Activated naive CD4-positive, alpha-beta T cell treated with Interleukin-2 at 50 U/mL for 16 hours (primary cell): ENCODE data around the gene CHMP4B.
"Not testable (repeated sequence)": the region's sequence is repeated elsewhere in the genome, so short reads cannot be mapped to it uniquely, and the experiment has no call there.

Experiments used
- DNase-seq: peaks from one replicate; pipeline ENCODE4 v3.0.0-alpha.2; 2020

The CHMP4B gene

DNA sequence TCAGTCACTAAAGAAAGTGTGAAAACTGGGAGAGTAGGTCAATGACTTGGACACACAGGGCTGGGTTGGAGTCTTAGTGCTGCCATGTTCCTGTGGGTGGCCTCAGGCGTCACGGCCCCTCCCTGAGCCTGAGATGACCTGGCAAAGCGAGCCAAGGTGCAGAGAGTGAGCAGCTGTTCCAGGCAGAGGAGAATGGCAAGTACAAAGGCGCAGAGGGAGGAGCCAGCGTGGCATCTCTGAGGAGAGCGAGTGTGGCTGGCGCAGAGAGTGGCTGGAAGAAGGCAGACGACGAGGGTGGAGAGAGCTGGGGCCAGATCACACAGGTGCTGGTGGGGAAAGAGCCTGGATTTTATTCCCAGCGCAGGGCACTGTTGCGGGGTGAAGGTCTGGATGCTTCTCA, 20.6 kb upstream of the CHMP4B start:
- DNase-seq: no peak

DNA sequence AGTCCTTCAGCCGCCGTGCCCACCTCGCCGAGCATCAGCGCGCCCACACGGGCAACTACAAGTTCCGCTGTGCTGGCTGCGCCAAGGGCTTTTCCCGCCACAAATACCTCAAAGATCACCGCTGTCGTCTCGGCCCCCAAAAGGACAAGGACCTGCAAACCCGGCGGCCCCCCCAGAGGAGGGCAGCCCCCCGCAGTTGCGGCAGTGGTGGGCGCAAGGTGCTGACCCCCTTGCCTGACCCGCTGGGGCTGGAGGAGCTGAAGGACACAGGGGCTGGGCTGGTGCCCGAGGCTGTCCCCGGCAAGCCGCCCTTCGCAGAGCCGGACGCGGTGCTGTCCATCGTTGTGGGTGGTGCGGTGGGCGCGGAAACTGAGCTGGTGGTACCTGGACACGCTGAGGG, 20.1 kb upstream of the CHMP4B start:
- no peak for DNase-seq

DNA sequence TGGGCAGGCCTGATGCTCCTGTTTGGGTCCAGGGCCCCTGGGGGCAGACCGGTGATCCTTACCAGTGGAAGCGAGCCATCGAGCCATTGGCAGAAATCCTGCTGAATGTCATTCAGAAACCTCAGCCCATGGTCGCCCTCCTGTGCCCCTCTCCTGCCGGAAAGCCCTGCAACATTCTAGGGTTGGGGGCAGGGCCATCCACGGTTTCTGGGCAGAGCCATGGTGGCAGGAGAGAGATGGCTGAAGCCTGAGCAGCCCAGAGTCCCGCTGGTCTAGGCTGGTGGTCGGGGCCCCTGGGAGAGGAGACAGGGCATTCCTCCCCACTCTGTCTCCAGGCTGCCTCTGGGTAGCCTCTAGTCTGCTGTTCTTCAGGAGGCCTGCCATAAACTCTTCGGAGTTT, 19.6 kb upstream of the CHMP4B start:
- DNase-seq: no peak

- peak; percentile 61 for DNase-seq
Observed at GRCh38 chr20:33791959-33792597, 19.1 kb upstream of the CHMP4B start.

- not testable (repeated sequence) for DNase-seq
Observed at GRCh38 chr20:33792598-33792989, 18.6 kb upstream of the CHMP4B start.

DNA sequence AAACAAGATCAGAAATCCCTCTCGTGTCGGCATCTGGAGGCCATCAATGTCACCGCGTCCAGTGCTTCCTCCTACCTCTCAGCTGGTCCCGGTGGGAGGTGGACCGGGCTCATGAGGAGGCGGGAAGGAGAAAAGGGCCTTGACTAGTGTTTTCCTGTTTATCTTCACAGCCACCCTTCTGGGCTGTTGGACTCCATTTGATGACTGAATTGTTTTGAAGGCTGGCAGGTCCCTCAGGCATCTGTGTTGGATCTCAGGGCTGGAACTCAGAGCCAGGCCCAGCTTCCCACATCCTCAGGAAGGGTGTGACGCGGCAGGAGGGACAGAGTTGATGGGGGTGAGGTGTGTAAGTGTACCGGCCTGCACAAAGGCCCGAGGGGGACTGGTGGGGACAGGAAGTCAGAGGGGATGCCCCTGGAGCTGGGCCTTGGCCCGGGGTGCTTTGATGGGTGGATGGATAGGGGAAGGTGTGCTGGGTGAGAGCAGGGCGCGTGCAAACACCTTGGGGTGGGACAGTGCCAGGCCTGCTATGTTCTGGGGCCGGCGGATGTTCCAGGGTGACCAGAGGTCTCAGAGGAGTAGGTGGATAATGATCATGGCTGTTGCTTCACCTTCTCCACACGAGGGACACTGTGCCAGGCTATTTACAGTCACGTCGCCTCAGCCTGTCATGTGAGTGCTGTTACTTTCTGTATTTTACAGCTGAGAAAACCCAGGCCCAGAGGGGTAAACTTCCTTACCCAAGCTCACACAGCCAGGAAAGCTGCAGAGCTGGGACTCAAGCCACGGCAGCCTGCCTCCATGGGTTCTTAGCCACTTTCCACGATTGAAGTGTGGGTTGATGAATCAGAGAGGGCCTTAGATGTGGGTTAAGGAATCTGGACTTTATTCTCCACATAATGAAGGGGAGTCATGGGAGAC, 17.9 kb upstream of the CHMP4B start:
- no peak for DNase-seq

GRCh38 chr20:33796263-33796906, 14.8 kb upstream of the CHMP4B start:
- DNase-seq: no peak

DNA sequence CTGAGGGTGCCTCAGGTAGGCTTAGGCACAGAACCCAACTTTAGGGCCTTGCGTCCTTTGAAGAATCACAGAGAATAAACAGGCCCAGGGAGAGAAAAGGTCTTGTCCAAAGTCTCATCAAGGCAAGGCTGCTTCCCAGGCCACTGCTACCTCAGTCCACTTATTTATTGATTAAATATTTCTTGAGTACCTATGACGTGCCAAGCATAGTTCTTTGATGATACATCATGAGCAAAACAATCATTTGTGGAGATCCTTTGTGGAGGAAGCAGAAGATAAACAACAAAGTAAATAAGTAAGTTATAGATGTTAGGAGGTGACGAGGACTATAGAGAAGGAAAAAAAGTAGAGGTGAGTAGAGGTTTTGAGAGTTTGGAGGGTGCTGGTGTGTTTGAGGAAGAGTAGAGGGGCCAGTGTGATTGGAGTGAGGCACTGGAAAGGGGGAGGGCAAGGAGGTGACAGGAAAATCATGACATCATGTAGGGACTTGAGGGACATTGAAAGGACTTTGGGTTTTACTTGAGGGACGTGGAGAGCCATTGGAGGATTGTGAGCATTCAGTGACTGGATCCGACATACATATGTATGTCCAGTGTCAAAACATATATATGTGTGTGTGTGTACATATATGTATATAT, 14.1 kb upstream of the CHMP4B start:
- no peak for DNase-seq

- DNase-seq: no peak
Observed at GRCh38 chr20:33798444-33798843, 12.7 kb upstream of the CHMP4B start.

DNA sequence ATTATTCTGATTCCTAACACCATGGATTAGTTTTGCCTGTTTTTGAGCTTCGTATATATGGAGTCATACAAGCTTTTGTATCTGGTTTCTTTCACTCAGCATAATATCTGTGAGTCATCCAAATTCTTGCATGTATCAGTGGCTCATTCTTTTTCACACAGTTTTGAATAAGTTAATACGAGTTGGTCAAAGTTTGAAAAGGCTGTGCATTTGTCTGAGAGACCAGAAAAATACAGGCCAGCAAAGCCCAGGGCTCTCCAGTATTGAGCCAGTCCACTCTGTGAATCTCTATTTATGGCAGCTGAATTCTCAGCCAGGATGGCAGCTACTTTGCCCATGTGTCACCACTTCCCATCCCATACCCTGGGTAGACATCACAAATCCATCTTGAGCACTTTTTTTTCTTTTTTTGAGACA, 7.2 kb upstream of the CHMP4B start:
- no peak for DNase-seq

DNA sequence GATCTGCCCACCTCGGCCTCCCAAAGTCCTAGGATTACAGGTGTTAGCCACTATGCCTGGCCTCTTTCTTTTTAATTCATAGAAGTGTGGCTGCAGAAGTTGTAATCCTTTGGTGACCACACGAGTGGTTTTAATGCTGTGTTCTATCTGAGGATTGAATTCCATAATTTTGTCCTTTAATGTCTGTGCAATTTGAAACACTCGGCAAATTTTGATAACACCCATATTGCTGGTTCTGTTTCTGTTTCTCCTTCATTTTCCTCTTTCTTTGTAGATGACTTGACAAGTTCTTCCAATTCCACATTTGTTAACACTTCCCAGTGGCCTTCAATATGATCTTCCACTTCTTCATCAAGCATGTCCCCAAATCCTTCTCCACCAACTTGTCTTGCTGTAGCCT, 2.8 kb upstream of the CHMP4B start:
- no peak for DNase-seq

GRCh38 chr20:33810259-33810658, 889 bp upstream of the CHMP4B start:
- no peak for DNase-seq

DNA sequence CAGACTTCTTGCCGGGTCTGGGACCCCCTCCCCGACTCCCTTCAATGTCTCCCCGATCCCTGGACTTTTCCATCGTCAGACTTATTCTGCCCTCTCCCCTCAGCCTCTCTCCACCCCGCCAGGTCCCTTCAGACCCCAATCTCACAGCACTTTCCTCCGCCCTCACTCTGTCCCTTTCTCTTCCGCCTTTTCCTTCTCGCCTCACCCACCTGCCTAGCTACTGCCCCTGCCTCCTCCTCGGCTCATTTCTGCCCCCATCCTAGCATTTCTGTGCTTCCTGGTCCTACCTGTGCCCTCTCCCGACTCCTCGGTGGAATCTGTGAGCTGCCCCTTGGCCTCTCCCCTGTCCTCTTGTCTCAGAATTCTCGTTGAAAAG, 616 bp downstream of the CHMP4B start:
- DNase-seq: no peak

DNA sequence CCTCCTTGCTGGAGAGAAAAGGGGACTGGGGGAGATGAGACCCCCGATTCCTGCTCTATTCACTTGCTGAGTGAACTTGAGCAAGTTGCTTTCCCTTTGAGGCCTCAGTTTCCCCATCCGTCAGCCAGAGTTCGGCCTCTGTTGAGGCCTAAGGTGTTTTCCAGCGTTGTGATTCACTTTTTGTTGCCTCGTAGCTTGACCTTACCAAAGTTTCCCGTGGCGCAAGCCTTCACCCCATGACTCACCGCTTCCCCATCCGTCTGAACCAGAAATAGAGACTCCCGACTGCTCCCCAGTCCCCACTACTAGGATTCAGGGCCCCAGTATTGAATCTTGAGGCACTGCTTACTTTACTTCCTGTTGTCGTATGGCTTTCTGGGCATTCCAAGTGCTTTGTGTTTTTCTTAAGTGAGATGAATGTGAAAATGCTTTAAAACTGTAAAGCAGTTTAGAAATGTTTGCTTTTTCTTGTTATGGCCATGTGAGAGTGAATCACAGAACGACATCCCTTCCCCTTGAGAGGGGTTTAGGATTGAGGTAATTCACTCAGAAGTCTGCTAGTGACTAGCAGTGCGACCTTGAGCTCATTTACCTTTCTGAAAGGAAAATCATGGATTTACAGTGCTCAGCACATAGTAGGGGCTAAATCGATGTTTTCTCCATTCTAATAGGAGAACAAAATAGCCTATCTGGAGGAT, 1.2 kb downstream of the CHMP4B start:
- peak; percentile 41 for DNase-seq

GRCh38 chr20:33812908-33813462, 1.8 kb downstream of the CHMP4B start:
- DNase-seq: no peak

- DNase-seq: peak; percentile 8
Observed at GRCh38 chr20:33814238-33814712, 3.1 kb downstream of the CHMP4B start.

- DNase-seq: no peak
Observed at GRCh38 chr20:33815671-33816070, 4.5 kb downstream of the CHMP4B start.

DNA sequence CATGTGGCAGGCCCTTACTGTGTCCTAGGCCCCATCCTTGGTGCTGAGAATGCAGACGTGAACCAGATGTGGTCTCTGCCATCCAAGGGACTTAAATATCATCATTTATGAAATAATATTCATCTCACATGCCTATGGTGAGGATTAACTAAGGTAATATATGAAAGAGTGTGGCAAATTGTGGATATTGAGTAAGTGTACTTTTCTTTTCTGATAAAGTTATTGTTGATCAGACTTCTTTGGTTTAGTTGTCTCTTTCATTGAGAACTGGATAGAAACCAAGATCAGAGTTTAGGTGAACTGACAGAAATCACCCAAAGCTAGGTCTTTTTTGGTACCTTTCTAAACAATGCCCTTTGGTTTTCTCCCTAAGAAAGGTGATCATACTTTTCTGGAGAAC, 5.0 kb downstream of the CHMP4B start:
- no peak for DNase-seq

GRCh38 chr20:33817411-33817810, 6.3 kb downstream of the CHMP4B start:
- no peak for DNase-seq

DNA sequence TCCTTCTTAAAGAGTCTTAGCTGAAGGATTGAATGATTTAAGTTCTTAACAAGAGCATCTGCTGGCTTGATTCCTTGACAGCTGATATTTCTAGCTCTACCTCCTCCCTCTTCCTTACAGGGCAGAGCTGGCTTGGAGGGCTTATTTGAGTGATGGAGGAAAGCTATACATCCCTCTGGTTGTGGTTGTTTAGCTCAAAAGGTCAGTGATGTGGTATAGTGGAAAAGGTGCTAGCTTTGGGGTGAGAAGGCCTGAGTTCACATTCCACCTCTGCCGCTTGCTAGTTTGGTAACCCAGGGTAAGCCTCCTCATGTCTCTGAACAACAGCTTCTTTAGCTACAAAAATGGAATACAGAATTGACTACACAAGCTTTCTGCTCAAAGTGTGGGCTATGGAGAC, 8.3 kb downstream of the CHMP4B start:
- DNase-seq: no peak

- no peak for DNase-seq
Observed at GRCh38 chr20:33820362-33820761, 9.2 kb downstream of the CHMP4B start.

- no peak for DNase-seq
Observed at GRCh38 chr20:33821270-33821836, 10.2 kb downstream of the CHMP4B start.
